Keratinocyte (primary cell): ENCODE measurements around the gene ACTG1. TPM values are rescaled to one million over a fixed set of nuclear protein-coding genes. Genes with fewer than 3 reads are reported as not detected.

Source experiments
- DNase-seq: peaks from one replicate; pipeline ENCODE4 v3.0.0-alpha.2; 2011; ENCODE audit warnings: low read depth, missing footprints, low spot score
- FAIRE-seq: peaks from 2 replicates; lab custom pipeline; 2011; peaks lifted over from hg19 to GRCh38; lab: Jason Lieb, UNC
- H2AFZ ChIP-seq: 2 replicates; pipeline ENCODE4 v1.6.0; 2012; ENCODE audit warnings: low read length, control low read depth, inconsistent platforms; ENCODE audit not compliant: control insufficient read depth
- H3K27ac ChIP-seq: 2 replicates; pipeline ENCODE4 v1.5.1; 2011; ENCODE audit warnings: low read length; ENCODE audit not compliant: control insufficient read depth, insufficient read depth
- H3K27me3 ChIP-seq: 3 replicates; pipeline ENCODE4 v1.6.0; 2011; ENCODE audit warnings: low read length; ENCODE audit not compliant: control insufficient read depth, insufficient read depth; ENCODE audit errors: extremely low read depth
- H3K36me3 ChIP-seq, 2 experiments: 2 replicates in 1 of 2; 3 replicates in 1 of 2; pipeline ENCODE4 v1.5.1; 2011; ENCODE audit warnings: low read length in 2 of 2, mild to moderate bottlenecking in 1 of 2; ENCODE audit not compliant: control insufficient read depth in 2 of 2, insufficient read depth in 2 of 2; ENCODE audit errors: extremely low read depth in 1 of 2
- H3K4me1 ChIP-seq: 3 replicates; pipeline ENCODE4 v1.5.1; 2011; ENCODE audit warnings: low read length; ENCODE audit not compliant: control insufficient read depth, insufficient read depth; ENCODE audit errors: extremely low read depth
- H3K4me2 ChIP-seq: 3 replicates; pipeline ENCODE4 v1.6.0; 2011; ENCODE audit warnings: low read depth, low read length; ENCODE audit not compliant: control insufficient read depth, insufficient read depth; ENCODE audit errors: extremely low read depth
- H3K4me3 ChIP-seq, 3 experiments: fragments of 200-600 bp in 1 of 3; sonication (generic) in 1 of 3; 2 replicates in 2 of 3; 3 replicates in 1 of 3; pipeline ENCODE4 v1.5.1; 2011 to 2016; ENCODE audit warnings: low read length in 3 of 3, mild to moderate bottlenecking in 3 of 3, control low read depth in 2 of 3, inconsistent platforms in 1 of 3, low read depth in 1 of 3, mixed read lengths in 1 of 3, mixed run types in 1 of 3, moderate library complexity in 1 of 3; ENCODE audit not compliant: control insufficient read depth in 2 of 3, insufficient read depth in 2 of 3; ENCODE audit errors: extremely low read depth in 1 of 3
- H3K79me2 ChIP-seq: 2 replicates; pipeline ENCODE4 v1.6.0; 2012; ENCODE audit warnings: low read length; ENCODE audit not compliant: control insufficient read depth, insufficient read depth
- H3K9ac ChIP-seq: 3 replicates; pipeline ENCODE4 v1.6.0; 2011; ENCODE audit warnings: low read length; ENCODE audit not compliant: control insufficient read depth, insufficient read depth; ENCODE audit errors: extremely low read depth
- H3K9me1 ChIP-seq: 3 replicates; pipeline ENCODE4 v1.6.0; 2011; ENCODE audit warnings: low read length; ENCODE audit not compliant: control insufficient read depth, insufficient read depth; ENCODE audit errors: extremely low read depth
- H3K9me3 ChIP-seq: 2 replicates; pipeline ENCODE4 v1.5.1; 2012; ENCODE audit warnings: low read depth, low read length; ENCODE audit not compliant: control insufficient read depth
- H4K20me1 ChIP-seq: 3 replicates; pipeline ENCODE4 v1.6.0; 2011; ENCODE audit warnings: low read length; ENCODE audit not compliant: control insufficient read depth, insufficient read depth; ENCODE audit errors: extremely low read depth
- CTCF ChIP-seq, 3 experiments: IDR thresholded peaks in 1 of 3; conservative IDR thresholded peaks in 1 of 3; optimal IDR thresholded peaks in 1 of 3; 2 replicates in 2 of 3; 3 replicates in 1 of 3; pipeline versions ENCODE3 to v1.5.1; 2011; ENCODE audit warnings: low read length in 3 of 3, mild to moderate bottlenecking in 3 of 3, moderate library complexity in 2 of 3, control low read depth in 1 of 3, inconsistent platforms in 1 of 3; ENCODE audit not compliant: insufficient read depth in 2 of 3; ENCODE audit errors: extremely low read depth in 1 of 3
- EZH2 ChIP-seq: IDR thresholded peaks from one replicate; pipeline ENCODE4 v1.6.1; 2012; ENCODE audit warnings: inconsistent platforms, mild to moderate bottlenecking, low read length, moderate library complexity
- dilution Hi-C: fragments of 300-500 bp; cut with MboI; formaldehyde crosslinking; loops from one replicate; pipeline ENCODE4 v1.7.0; 2020; ENCODE audit warnings: low sequenced_read_pairs; ENCODE audit not compliant: extremely low pct_ligation_motif_present
- polyA plus RNA-seq, 5 experiments: library from polyadenylated mRNA; depleted of rRNA in 3 of 5; stranded (reverse) in 3 of 5; stranded (forward) in 1 of 5; unstranded in 1 of 5; fragments of >200 nt; gene quantifications; 1 replicate in 1 of 5; 2 replicates in 3 of 5; 3 replicates in 1 of 5; pipeline versions ENCODE4 v1.2.1 to v1.2.3, GENCODE V29; 2011 to 2012; ENCODE audit warnings: missing spikeins in 2 of 5, low read depth in 1 of 5, low replicate concordance in 1 of 5

ACTG1 gene
- polyA plus RNA-seq, 1 donor (not counting 4 experiments of a cell fraction or from before 2014, with no cell fraction given), result 1,867 TPM

- Histone ChIP-seq H3K4me3 (peak overlapping the region; percentile 25 to 59 (median 51)), H3K79me2 (peaks cover 26% of the 10 kb centered on the region), H3K27me3 (no peaks in the 10 kb centered on the region), H3K27ac (peak overlapping the region; percentile 73), H3K9me1 (no peaks in the 10 kb centered on the region), H2AFZ (no peak overlapping the region), H4K20me1 (peaks cover 28% of the 10 kb centered on the region), H3K4me1 (peaks cover 15% of the 10 kb centered on the region), H3K9me3 (peaks cover 2% of the 10 kb centered on the region), H3K9ac (peak overlapping the region; percentile 67), H3K4me2 (peak overlapping the region; percentile 51), H3K36me3 (peaks cover 20 to 27% of the 10 kb centered on the region in 2 experiments)
- FAIRE-seq (no peak), DNase-seq (no peak)
- dilution Hi-C loops, result no loop called here
- TF ChIP-seq CTCF (optimal IDR thresholded peaks at IDR 0.05 in 1 of 3, IDR thresholded peaks at IDR 0.05 in 1 of 3, conservative IDR thresholded peaks at IDR 0.05 in 1 of 3; ENCODE audit: extremely low read depth in 1 of 3, insufficient read depth in 2 of 3, low read length in 3 of 3) (no peak), EZH2 (no peak)
These were observed 1.8 kb upstream of the ACTG1 start for GRCh38 chr17:81514489-81514738.

GRCh38 chr17:81513753-81514488 lies 1.3 kb upstream of the ACTG1 start:
- dilution Hi-C loops, result no loop called here
- Histone ChIP-seq H3K4me1 (peaks cover 13% of the 10 kb centered on the region), H2AFZ (no peak overlapping the region), H3K27me3 (no peaks in the 10 kb centered on the region), H3K4me3 (peak overlapping the region; percentile 25 to 61 (median 51)), H3K4me2 (peak overlapping the region; percentile 51), H3K9ac (peak overlapping the region; percentile 67), H3K36me3 (peaks cover 20 to 29% of the 10 kb centered on the region in 2 experiments), H3K9me1 (no peaks in the 10 kb centered on the region), H3K9me3 (peaks cover 2% of the 10 kb centered on the region), H3K27ac (peak overlapping the region; percentile 73), H4K20me1 (peaks cover 31% of the 10 kb centered on the region), H3K79me2 (peaks cover 26% of the 10 kb centered on the region)
- FAIRE-seq, result no peak
- DNase-seq, result no peak
- no peak for TF ChIP-seq EZH2
- no peak for TF ChIP-seq CTCF (optimal IDR thresholded peaks at IDR 0.05 in 1 of 3, IDR thresholded peaks at IDR 0.05 in 1 of 3, conservative IDR thresholded peaks at IDR 0.05 in 1 of 3; ENCODE audit: extremely low read depth in 1 of 3, insufficient read depth in 2 of 3, low read length in 3 of 3)
